GM19239 (cell line): Measurements from ENCODE around the gene IGFL3.
"Not testable (repeated sequence)": the region's sequence is repeated elsewhere in the genome, so short reads cannot be mapped to it uniquely, and the experiment has no call there.

Source experiments
- DNase-seq: peaks from one replicate; pipeline ENCODE4 v3.0.0; 2011; ENCODE audit warnings: low spot score; ENCODE audit not compliant: insufficient read length
- FAIRE-seq: peaks from 2 replicates; lab custom pipeline; 2011; peaks lifted over from hg19 to GRCh38; lab: Jason Lieb, UNC

The IGFL3 gene

GRCh38 chr19:46131485-46132143, 7.1 kb upstream of the IGFL3 start:
- no peak for FAIRE-seq

GRCh38 chr19:46126086-46126580, 1.6 kb upstream of the IGFL3 start:
- no peak for FAIRE-seq

More at GRCh38 chr19:46131485-46132143, 7.1 kb upstream of the IGFL3 start:
- no peak for DNase-seq

GRCh38 chr19:46125447-46125846, 959 bp upstream of the IGFL3 start:
- FAIRE-seq, result no peak

More at GRCh38 chr19:46126086-46126580, 1.6 kb upstream of the IGFL3 start:
- no peak for DNase-seq

GRCh38 chr19:46118136-46118535, 6.4 kb downstream of the IGFL3 start:
- no peak for FAIRE-seq
- DNase-seq, result no peak

More at GRCh38 chr19:46125447-46125846, 959 bp upstream of the IGFL3 start:
- no peak for DNase-seq

- FAIRE-seq, result no peak
These were observed 8.4 kb downstream of the IGFL3 start for GRCh38 chr19:46116121-46116520.

GRCh38 chr19:46115396-46116106, 8.9 kb downstream of the IGFL3 start:
- FAIRE-seq (no peak), DNase-seq (peak; percentile 24)

More at GRCh38 chr19:46116121-46116520, 8.4 kb downstream of the IGFL3 start:
- no peak for DNase-seq

- DNase-seq (no peak), FAIRE-seq (no peak)
These were observed 10.8 kb downstream of the IGFL3 start for GRCh38 chr19:46113726-46114125.

- DNase-seq (no peak), FAIRE-seq (no peak)
These were observed 12.0 kb downstream of the IGFL3 start for GRCh38 chr19:46112527-46112926.

GRCh38 chr19:46111376-46111775, 13.1 kb downstream of the IGFL3 start:
- DNase-seq (no peak), FAIRE-seq (no peak)

- FAIRE-seq, result no peak
- DNase-seq, result no peak
These were observed 14.6 kb downstream of the IGFL3 start for GRCh38 chr19:46109876-46110275.

- FAIRE-seq, result no peak
- no peak for DNase-seq
These were observed 17.1 kb downstream of the IGFL3 start for GRCh38 chr19:46107371-46107770.

GRCh38 chr19:46102333-46102732, 22.2 kb downstream of the IGFL3 start:
- FAIRE-seq, DNase-seq: not testable (repeated sequence)

- no peak for DNase-seq
- FAIRE-seq, result no peak
These were observed 23.2 kb downstream of the IGFL3 start for GRCh38 chr19:46101293-46101692.

- DNase-seq, result no peak
- FAIRE-seq, result no peak
These were observed 24.1 kb downstream of the IGFL3 start for GRCh38 chr19:46100344-46100743.

- FAIRE-seq (no peak), DNase-seq (no peak)
These were observed 34.0 kb downstream of the IGFL3 start for GRCh38 chr19:46090444-46090843.

GRCh38 chr19:46089432-46089831, 35.1 kb downstream of the IGFL3 start:
- DNase-seq (no peak), FAIRE-seq (no peak)

- no peak for DNase-seq
- no peak for FAIRE-seq
These were observed 36.4 kb downstream of the IGFL3 start for GRCh38 chr19:46088101-46088500.

GRCh38 chr19:46085888-46086287, 38.6 kb downstream of the IGFL3 start:
- no peak for DNase-seq
- FAIRE-seq, result no peak

- no peak for FAIRE-seq
- DNase-seq, result no peak
These were observed 41.8 kb downstream of the IGFL3 start for GRCh38 chr19:46082728-46083050.

GRCh38 chr19:46081928-46082727, 42.4 kb downstream of the IGFL3 start:
- DNase-seq (peak; percentile 29), FAIRE-seq (peak; percentile 70)

GRCh38 chr19:46080561-46080960, 43.9 kb downstream of the IGFL3 start:
- no peak for DNase-seq
- FAIRE-seq, result no peak
